H7 (cell line): Measurements from ENCODE around the gene MFAP3L. TPM values are rescaled to one million over a fixed set of nuclear protein-coding genes. Genes with fewer than 3 reads are reported as not detected.

Experiments used
- DNase-seq: peaks from one replicate; pipeline ENCODE4 v3.0.0; 2012
- H3K27me3 ChIP-seq: 2 replicates; pipeline ENCODE4 v1.6.0; 2011; ENCODE audit warnings: mild to moderate bottlenecking, low read length; ENCODE audit not compliant: control insufficient read depth, insufficient read depth
- H3K36me3 ChIP-seq: replicated peaks from 2 replicates; pipeline ENCODE4 v1.5.1; 2011; ENCODE audit warnings: low read length; ENCODE audit not compliant: control insufficient read depth, insufficient read depth
- H3K4me3 ChIP-seq: 2 replicates; pipeline ENCODE4 v1.5.1; 2011; ENCODE audit warnings: low read depth, mild to moderate bottlenecking, control low read depth, low read length, moderate library complexity; ENCODE audit not compliant: insufficient read depth
- total RNA-seq: library from RNA; depleted of rRNA; stranded (reverse); fragments of >200 nt; shearing (Covaris generic); gene quantifications from 2 replicates; pipeline ENCODE4 v1.2.3, GENCODE V29; 2014

The MFAP3L gene
- total RNA-seq, 1 experiment from 2014 or later, result 49.1 TPM

DNA sequence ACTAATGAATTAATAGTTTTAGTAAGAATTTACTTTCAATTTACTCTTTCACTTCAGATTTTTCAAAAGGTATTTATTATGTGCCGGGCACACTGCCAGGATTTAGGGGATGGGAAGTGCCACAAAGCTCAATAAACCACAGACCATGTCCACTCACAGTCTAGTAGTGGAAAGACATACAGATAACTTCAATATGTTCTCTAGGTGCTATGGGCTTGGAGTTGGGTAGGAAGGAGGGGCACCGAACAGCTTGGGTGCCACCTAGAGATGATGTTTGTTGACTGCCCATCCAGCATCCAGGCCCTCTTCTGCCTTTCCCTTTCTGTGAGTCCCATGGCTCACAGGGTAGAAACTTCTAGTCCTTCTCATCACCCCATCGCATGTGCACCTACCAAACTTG lies 17.8 kb downstream of the MFAP3L start:
- DNase-seq, result no peak
- Histone ChIP-seq H3K4me3 (no peak overlapping the region), H3K36me3 (no peaks in the 10 kb centered on the region), H3K27me3 (no peaks in the 10 kb centered on the region)

DNA sequence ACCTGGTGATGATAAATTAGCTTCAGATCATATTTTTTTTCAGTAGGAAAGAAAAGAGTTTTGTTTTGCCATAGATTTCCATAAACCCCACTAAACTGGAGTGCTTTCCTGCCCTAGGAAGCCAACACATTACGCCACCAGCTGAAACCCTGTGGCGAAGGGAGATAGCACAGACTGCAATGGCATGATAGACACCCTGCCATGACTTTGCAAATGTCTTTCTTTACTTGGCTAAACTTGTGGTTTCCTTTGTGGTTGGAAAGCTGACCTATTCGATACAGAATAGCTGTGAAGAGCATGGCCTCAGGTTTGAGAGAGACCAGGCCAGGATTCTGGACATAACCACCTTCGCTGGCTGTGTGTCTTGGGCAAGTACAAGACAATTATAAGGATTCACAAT lies 19.1 kb downstream of the MFAP3L start:
- no peak for DNase-seq
- no peak overlapping the region for H3K4me3 ChIP-seq

DNA sequence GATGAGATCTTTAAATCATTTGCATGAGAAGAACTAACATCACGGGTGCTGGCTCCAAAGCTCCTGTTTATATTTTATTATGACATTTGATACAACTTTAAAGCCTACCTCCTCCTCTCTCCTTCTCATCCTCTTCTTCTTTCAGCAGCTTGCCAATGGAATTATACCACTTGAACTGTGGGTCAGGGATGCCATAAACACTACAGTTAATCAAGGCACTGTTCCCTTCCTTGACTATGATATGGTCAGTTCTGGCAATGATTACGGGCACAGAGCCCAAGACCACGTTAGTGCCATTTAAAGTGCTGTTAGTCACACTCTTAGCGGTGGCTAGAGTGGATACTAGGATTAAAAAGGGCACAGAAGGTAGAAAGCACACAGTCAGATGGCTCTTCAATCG lies 20.7 kb downstream of the MFAP3L start:
- Histone ChIP-seq H3K36me3 (no peaks in the 10 kb centered on the region), H3K4me3 (no peak overlapping the region), H3K27me3 (no peaks in the 10 kb centered on the region)
- DNase-seq, result no peak

More for the DNA sequence above, 19.1 kb downstream of the MFAP3L start:
- no peaks in the 10 kb centered on the region for H3K27me3 ChIP-seq
- H3K36me3 ChIP-seq, result no peaks in the 10 kb centered on the region

DNA sequence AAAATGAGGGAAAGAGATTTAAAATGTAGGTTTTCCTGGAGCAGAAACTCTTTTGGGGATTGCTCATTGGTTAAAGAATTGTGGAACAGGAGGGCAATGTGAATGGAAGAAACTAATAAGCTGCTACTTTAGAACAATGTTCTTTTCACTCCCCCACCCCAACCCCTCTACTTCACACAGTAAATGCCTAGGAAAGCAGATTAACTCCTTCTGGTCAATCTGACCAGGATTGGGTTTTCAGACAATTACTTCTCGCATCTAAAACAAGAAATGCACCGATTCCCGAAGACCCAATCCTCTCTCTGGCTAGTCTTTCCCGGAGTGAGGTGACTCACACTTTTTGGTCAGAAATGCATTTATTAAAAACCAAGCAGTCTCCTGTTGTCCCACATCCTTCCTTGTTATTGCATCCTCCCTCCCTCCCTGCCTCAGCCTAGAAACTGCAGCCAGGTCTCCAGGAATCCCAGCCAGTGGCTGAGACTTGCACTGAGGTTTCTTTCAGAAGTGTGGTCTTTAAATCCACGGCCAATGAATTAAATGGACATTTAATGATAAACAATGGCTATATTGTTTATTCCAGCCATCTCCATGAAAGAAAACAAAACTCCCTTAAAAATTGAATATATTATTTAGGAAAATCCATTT lies 21.4 kb downstream of the MFAP3L start:
- no peak for DNase-seq

DNA sequence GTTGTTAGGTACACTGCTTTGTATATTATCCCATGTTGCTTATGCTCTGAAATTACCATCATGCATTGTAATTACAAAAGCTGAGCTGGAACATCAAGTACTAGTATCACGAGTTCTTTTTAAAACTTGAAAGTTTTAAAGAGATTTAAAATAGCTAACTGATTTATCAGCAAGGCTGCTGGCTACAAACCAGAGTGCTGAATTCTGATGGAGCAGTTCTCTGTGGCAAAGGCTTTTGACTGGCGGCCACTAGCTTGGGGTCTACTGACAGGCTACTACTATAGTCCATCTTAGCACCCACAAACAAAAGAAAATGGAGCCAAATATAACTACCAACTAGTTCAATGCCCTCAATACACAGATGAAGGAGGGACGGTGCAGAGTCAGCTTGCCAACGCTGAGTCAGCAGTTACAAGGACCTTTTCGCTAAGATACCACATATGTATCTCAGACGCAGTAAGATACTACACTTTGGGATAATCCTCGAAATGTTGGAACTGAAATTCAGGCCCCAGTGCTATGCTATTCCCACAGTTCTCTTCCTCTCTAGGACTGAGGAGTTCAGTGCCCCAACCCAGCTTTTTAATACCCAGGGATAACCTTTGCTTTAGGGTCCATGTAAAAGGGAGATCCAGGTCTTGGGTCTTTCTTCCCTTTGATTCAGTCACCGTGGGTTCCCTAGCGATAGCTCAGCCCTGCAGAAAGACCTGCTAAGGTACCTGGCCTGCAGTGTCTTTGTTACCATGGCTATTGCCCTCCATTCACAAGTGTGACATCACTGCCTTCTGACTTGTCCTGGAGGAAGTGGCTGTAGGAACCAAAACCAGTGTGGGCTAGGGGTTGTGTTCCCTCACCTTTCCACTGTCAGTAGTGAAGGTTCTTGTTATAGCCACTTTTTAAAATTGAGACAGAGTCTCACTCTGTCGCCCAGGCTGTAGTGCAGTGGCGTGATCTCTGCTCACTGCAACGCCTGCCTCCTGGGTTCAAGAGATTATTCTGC lies 22.8 kb downstream of the MFAP3L start:
- no peaks in the 10 kb centered on the region for H3K27me3 ChIP-seq
- no peaks in the 10 kb centered on the region for H3K36me3 ChIP-seq
- H3K4me3 ChIP-seq, result no peak overlapping the region
- DNase-seq, result no peak

More for the DNA sequence above, 21.4 kb downstream of the MFAP3L start:
- H3K36me3 ChIP-seq, result no peaks in the 10 kb centered on the region
- H3K27me3 ChIP-seq, result no peaks in the 10 kb centered on the region
- H3K4me3 ChIP-seq, result no peak overlapping the region

DNA sequence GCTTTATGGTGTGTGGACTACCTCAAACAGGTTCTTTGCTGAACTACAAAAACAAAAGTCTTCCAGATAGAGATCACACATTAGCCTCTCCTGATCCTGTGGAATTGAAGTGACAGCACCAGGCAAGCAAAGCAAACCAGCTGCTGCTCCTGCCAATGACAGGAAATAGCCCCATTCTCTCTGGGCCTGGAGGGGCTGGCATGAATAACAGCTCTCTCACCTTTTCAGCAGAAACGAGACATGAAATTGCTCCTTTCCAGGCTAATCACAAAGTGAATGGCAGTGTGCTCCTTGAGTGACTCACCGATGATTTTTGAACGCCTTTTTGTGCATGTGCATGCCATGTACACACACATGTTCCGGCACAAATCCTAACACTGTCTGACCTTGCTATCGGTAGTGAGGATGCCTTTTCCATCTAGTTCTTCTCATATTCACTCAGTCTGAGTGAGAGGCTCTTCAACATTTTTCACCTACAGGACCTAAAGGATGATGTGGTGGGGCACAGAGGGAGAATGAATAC lies 24.4 kb downstream of the MFAP3L start:
- H3K4me3 ChIP-seq, result no peak overlapping the region
- no peak for DNase-seq
- H3K36me3 ChIP-seq, result no peaks in the 10 kb centered on the region
- H3K27me3 ChIP-seq, result no peaks in the 10 kb centered on the region

DNA sequence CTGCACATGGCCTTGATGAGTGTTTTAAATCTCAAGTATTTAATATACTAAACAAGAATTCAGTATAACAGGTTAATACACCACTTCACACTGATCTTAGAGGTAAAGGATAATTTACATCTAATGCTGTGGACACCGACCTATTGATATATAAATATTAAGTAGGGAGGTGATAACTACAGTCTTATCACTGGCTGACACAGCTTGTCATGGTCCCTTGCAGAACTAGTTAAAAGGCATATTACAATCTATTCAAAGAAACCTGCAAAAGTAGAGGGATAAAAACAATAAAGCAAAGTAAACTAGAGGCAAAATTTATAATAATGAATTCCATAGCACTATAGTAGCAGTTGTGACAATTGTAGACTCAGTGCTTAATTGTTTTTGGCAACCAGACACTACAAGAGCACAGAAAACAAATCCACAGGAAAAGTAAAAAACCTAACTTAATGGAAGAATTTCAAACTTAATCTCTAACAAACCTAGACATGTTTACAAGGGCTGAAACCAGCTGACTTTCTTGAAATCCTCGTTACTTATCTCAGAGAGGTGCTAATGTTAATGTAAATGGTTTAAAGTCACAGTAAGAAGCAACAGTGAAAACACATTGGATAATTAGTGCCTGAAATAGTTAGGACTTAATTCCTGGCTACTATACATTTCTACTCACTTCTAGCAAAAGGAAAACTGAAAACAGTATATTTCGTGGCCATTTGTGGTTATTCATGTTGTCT lies 25.0 kb downstream of the MFAP3L start:
- no peaks in the 10 kb centered on the region for H3K36me3 ChIP-seq
- no peak for DNase-seq
- no peak overlapping the region for H3K4me3 ChIP-seq
- H3K27me3 ChIP-seq, result no peaks in the 10 kb centered on the region

DNA sequence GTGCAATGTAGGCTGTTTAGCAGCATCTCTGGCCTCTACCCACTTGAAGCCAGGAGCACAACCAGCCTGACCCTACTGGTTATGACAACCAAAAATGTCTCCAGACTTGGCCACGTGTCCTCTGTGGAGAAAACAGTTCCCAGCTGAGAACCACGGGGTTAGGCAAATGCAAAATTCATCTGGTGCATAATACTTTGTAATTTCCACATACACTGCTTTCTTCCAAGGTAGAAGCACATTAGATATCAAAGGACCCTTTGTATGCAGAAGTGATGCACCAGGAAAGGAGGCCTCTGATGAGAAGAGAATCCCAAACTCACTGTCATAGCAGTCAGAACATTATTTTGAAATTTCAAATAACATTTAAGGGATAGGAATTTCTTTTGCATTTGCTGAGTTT lies 26.3 kb downstream of the MFAP3L start:
- DNase-seq, result no peak
- Histone ChIP-seq H3K4me3 (no peak overlapping the region), H3K27me3 (no peaks in the 10 kb centered on the region), H3K36me3 (no peaks in the 10 kb centered on the region)

DNA sequence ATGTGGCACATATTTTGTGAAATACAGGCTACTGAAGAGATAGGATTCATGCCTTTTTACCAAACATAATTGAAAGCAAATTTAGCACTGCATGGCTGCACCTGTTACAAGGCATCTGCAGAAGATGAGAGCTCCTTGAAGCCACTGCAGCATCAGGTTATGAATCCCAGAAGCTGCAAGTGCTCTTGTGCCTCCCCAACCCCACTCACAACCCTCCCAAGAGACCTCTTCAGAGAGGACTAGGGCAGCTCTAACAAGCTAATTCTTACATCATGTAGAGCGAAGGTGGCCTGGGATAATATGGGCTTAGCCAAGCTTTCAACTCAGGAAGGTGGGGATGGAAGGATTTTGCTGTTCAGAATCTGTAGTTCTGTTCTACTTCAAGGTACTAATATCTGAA lies 27.2 kb downstream of the MFAP3L start:
- DNase-seq, result no peak
- Histone ChIP-seq H3K27me3 (no peaks in the 10 kb centered on the region), H3K36me3 (no peaks in the 10 kb centered on the region), H3K4me3 (no peak overlapping the region)

DNA sequence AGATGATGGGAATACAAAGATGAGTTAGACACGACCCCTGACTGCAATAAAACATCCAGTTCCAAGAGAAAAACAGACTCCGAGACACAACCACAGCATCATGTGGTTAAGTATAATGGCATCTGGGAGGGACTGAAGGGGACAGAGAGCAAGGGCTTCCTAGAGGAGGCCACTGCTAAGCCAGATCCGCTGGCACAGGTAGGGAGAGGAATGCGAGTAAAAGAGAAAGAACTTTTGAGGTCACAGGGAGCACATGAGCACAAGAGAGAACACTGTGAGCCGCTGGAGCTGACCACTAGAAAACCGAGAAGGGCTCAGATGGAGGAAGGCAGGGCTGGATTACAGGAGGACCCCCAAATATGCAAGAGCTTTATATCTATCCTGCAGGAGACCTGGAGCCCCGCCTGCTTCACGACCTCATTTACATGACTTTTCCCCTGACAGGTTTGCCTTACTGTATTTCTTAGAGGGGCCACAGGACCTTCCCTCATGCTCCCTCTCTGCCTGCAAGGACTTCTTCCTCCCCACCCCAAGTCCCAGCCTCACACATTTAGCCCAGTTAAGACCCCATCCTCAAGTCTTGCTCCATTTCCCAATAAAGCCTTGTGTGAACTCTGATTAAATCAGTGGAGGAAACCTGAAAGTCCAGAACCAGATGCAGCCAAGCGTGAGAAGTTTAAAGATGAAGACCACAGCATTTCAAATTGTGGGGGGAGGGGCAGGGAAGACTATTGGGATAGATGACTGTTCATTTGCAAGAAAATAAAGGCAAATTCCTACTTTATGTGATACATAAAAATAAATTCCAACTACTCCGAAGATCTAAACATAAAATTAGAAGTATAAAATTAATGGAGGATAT lies 29.6 kb downstream of the MFAP3L start:
- no peaks in the 10 kb centered on the region for H3K27me3 ChIP-seq
- no peaks in the 10 kb centered on the region for H3K36me3 ChIP-seq
- no peak overlapping the region for H3K4me3 ChIP-seq
- DNase-seq, result peak; percentile 13

DNA sequence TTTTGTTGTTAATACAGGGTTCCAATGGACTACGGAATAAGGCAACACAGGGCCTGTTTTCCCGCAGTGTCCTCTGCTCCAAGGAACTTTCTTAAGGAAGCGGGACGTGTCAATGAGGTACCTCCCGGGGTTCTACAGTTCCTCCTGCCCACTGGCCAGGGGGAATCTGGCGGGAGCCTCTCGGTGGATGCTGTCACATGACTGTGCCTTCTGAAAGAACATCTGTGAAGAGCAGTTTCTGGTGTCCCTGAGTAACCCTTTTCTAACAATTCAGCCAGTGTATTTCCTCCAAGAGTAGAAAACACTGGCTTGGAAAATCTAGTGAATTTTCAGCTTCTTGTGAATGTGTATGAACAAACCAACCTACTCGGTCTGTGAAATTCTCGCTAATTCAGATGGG lies 32.7 kb downstream of the MFAP3L start:
- Histone ChIP-seq H3K36me3 (no peaks in the 10 kb centered on the region), H3K27me3 (no peaks in the 10 kb centered on the region), H3K4me3 (no peak overlapping the region)
- DNase-seq, result no peak

DNA sequence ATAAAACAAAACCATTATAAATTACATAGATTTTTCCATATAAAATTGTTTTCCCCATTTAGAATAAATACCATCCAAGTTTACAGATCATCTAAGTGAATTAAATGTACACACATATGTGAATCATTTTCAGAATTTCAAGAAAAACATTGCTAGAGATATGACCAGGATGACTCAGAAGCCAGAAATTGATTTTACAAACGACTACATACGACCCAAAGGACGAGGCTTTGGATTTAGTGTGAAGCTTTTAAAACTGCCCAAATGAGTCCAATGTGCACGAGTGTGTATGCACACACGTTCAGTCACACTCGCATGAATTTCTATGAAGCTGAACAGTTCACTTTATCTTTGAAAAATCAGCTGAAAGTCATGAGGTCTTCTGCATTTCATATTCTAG lies 37.9 kb downstream of the MFAP3L start:
- Histone ChIP-seq H3K36me3 (no peaks in the 10 kb centered on the region), H3K27me3 (no peaks in the 10 kb centered on the region), H3K4me3 (no peak overlapping the region)
- no peak for DNase-seq

DNA sequence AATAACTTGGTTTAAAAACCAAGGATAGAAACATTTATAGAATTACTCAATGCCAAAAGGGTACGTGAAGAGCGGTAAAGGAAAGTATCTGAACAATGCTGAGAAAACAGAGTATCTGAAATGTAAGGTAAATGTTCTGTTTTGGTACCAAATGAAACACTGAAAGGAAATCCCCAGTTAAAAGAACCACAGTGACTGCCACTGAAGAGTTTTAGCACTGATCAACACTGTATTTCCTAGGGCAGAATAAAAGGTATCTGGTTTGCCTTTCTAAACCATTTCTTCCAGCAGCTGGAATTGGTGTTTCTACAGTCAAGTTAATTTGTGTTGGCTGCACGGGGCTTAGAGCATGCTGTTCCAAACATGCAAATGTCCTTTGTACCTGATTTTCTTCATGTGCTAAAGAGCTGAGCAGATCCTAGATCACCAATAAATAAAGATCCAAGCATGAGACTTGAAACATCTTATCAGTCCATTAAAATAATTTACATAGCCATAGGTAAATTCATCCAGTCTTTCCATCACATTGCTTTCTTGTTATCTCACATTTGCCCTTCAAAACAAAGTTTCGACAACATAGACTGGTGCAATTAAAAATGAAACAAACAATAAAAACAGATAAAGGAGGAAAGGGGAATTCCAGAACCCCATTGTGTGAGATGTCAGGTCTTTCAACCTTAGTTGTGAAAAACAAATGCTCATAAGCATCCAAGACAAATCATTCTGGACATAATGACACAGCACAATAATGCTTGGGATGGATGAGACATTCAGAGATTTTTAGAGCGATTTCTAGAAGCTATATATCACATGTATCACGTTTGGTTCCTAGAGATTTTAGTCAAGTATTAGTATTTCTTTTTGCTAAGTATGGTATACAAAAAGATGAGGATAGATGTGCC lies 38.6 kb downstream of the MFAP3L start:
- H3K27me3 ChIP-seq, result no peaks in the 10 kb centered on the region

More for the DNA sequence above, 38.6 kb downstream of the MFAP3L start:
- no peak for DNase-seq
- no peak overlapping the region for H3K4me3 ChIP-seq
- no peaks in the 10 kb centered on the region for H3K36me3 ChIP-seq
